ENCODE results near the gene TMED9. TPM values are rescaled to one million over a fixed set of nuclear protein-coding genes. Genes with fewer than 3 reads are reported as not detected.
"Not testable (repeated sequence)": the region's sequence is repeated elsewhere in the genome, so short reads cannot be mapped to it uniquely, and the experiment has no call there.

TMED9 gene
- polyA plus RNA-seq, 1 donor from 2014 or later = 96.6 TPM

DNA sequence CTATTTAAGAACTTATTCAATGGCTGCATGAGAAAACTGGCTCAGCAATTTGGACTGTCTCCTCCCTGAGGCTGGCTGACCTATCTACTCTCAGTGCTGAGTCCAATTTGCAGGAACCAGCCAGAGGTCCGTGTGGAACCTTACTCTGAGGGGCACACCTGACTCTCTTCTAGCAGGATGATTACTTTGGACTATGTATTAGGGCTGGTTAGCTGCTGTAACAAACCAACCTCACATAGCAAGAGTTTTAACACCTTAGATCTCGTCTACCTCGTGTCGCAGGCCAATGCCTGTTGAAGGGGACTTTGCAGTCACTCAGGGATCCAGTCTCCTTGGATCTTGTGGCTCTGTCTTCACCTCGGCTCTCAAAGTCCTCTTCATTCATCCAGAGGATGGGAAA is 34.2 kb upstream of the TMED9 start:
- Mint-ChIP-seq H3K4me1 (peaks cover 10 to 16% (median 14%) of the 10 kb centered on the region in 3 donors), H3K36me3 (no peaks in the 10 kb centered on the region), H3K9me3 (no peaks in the 10 kb centered on the region), H3K4me3 (no peak overlapping the region), H3K27ac (no peak overlapping the region), H3K27me3 (no peaks in the 10 kb centered on the region)

DNA sequence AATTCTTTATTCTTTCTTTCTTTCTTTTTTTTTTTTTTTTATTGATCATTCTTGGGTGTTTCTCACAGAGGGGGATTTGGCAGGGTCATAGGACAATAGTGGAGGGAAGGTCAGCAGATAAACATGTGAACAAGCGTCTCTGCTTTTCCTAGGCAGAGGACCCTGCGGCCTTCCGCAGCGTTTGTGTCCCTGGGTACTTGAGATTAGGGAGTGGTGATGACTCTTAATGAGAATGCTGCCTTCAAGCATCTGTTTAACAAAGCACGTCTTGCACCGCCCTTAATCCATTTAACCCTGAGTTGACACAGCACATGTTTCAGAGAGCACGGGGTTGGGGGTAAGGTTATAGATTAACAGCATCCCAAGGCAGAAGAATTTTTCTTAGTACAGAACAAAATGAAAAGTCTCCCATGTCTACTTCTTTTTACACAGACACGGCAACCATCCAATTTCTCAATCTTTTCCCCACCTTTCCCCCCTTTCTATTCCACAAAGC is 32.5 kb upstream of the TMED9 start:
- not testable (repeated sequence) for H3K36me3 Mint-ChIP-seq, H3K4me3 Mint-ChIP-seq, H3K4me1 Mint-ChIP-seq

DNA sequence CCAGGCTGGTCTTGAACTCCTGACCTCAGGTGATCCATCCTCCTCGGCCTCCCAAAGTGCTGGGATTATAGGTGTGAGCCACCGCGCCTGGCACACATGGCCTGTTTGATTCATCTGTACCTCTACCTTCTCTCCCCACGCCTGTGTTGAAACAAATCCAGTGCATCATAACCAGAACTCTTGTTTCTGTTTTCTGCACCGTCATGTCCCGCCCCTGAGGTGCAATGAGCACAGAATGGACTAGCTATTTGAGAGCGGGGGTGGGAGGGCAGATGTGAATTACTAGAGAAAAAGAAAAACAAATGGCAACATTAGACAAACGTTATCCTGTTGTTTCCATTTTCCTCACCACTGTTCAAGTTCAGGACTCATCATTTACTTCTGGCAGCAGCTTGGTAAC is 27.0 kb upstream of the TMED9 start:
- H3K27ac Mint-ChIP-seq = no peak overlapping the region
- peaks cover 6% of the 10 kb centered on the region for H3K27me3 Mint-ChIP-seq
- no peak overlapping the region for H3K4me3 Mint-ChIP-seq

More for the DNA sequence above, 32.5 kb upstream of the TMED9 start:
- not testable (repeated sequence) for H3K9me3 Mint-ChIP-seq, H3K27me3 Mint-ChIP-seq, H3K27ac Mint-ChIP-seq

DNA sequence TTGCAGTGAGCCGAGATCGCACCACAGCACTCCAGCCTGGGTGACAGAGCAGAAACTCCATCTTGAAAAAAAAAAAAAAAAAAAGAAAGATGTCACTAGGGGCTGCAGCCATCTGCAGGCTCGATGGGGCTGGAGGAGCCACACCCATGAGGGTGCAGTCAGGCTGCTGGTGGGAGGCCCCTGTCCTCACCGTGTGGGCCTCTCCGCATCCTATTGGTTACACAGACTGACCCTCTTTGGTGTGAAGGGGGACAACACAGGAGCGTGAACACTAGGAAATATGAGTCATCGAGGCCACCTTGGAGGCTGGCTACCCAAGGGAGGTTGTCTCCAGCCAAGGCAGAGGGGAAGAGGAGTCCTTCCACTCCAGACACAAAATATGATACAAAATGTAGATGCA is 23.7 kb upstream of the TMED9 start:
- Mint-ChIP-seq H3K4me1 (peaks cover 0 to 4% (median 0%) of the 10 kb centered on the region in 3 donors), H3K27me3 (peaks cover 6% of the 10 kb centered on the region), H3K9me3 (peaks cover 0 to 2% (median 0%) of the 10 kb centered on the region in 3 donors), H3K36me3 (no peaks in the 10 kb centered on the region), H3K4me3 (no peak overlapping the region), H3K27ac (peak overlapping the region in 1 of 3 donors; percentile 77)

More for the DNA sequence above, 27.0 kb upstream of the TMED9 start:
- Mint-ChIP-seq H3K4me1 (peaks cover 0 to 4% (median 0%) of the 10 kb centered on the region in 3 donors), H3K9me3 (peaks cover 0 to 2% (median 0%) of the 10 kb centered on the region in 3 donors), H3K36me3 (no peaks in the 10 kb centered on the region)

DNA sequence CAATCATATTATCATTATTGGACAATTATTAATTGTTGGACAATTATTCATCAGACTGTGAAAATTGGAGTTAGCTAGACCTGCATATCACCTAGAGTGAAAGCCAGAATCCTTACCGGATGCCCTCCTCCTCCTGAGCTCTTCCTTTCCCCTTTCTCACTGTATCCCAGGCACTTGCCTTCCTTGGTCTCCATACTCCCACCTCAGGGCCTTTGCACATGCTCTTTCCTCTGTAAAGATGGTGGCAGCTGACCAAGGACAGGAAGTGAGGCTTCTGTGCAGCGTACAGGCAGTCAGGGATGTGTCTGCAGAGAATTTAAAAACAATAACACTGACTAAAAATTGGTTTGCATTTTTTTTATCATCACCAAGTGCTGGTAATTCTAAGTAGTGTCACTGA is 22.1 kb upstream of the TMED9 start:
- H3K27me3 Mint-ChIP-seq = peaks cover 9% of the 10 kb centered on the region
- no peaks in the 10 kb centered on the region for H3K36me3 Mint-ChIP-seq
- peaks cover 0 to 4% (median 0%) of the 10 kb centered on the region in 3 donors for H3K4me1 Mint-ChIP-seq
- peaks cover 0 to 2% (median 0%) of the 10 kb centered on the region in 3 donors for H3K9me3 Mint-ChIP-seq
- H3K27ac Mint-ChIP-seq = no peak overlapping the region
- H3K4me3 Mint-ChIP-seq = no peak overlapping the region

DNA sequence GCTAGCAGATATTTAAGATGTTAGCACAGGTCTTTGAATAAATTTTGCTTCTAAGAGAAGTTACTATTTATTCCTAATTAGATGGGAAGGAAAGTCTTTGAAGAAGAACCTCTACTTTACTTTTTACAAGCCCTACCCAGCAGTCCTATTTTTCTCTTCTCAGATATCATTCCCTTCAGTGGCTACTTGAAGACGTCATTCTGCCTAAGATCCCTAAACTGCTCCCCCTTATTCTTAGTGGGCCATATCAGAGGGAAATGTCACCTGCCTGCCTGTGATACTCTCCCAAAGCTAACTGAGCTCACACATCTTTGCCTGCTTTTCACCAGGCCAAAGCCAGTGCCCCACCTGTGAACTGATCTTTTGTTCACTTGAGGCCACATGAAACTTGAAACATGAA is 16.5 kb upstream of the TMED9 start:
- Mint-ChIP-seq H3K4me3 (no peak overlapping the region), H3K9me3 (no peaks in the 10 kb centered on the region), H3K27ac (no peak overlapping the region), H3K27me3 (peaks cover 4% of the 10 kb centered on the region), H3K36me3 (no peaks in the 10 kb centered on the region), H3K4me1 (peaks cover 0 to 1% (median 0%) of the 10 kb centered on the region in 3 donors)

DNA sequence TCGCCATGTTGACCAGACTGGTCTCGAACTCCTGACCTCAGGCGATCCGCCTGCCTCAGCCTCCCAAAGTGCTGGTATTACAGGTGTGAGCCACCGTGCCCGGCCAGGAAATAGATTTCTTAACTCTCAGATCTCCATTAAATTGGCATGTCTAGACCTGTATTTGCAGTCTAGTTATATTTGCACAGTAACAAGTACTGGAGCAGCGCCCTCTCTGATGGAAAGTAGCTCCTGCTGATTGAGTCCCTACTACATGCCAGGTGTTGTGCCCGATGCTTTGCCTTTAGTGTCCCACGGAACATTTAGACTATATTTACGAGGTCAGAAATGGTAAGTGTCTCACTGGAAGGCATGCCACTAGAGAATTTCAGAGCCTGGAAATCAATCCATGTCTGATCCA is 15.8 kb upstream of the TMED9 start:
- Mint-ChIP-seq H3K27me3 (peaks cover 4% of the 10 kb centered on the region), H3K4me3 (no peak overlapping the region), H3K27ac (no peak overlapping the region), H3K9me3 (no peaks in the 10 kb centered on the region), H3K36me3 (no peaks in the 10 kb centered on the region), H3K4me1 (peaks cover 0 to 1% (median 0%) of the 10 kb centered on the region in 3 donors)

DNA sequence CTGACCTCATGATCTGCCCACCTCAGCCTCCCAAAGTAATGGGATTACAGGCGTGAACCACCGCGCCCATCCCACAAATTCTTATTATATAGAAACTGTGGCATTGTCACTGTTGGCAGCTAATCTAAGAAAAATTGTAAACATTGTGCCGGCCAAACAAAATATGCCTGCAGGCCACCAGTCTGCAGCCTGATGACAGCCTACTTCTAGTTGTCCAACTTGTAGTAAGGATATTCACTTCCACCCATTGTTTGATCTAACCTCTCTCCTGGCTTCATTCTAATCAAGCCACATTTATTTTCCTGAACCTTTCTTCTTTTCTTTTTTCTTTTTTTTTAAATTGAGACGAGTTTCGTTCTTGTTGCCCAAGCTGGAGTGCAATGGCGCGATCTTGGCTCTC is 13.7 kb upstream of the TMED9 start:
- peaks cover 3% of the 10 kb centered on the region for H3K36me3 Mint-ChIP-seq
- H3K27ac Mint-ChIP-seq = no peak overlapping the region
- H3K9me3 Mint-ChIP-seq = no peaks in the 10 kb centered on the region
- H3K4me1 Mint-ChIP-seq = no peaks in the 10 kb centered on the region
- H3K27me3 Mint-ChIP-seq = peaks cover 4% of the 10 kb centered on the region
- H3K4me3 Mint-ChIP-seq = no peak overlapping the region

DNA sequence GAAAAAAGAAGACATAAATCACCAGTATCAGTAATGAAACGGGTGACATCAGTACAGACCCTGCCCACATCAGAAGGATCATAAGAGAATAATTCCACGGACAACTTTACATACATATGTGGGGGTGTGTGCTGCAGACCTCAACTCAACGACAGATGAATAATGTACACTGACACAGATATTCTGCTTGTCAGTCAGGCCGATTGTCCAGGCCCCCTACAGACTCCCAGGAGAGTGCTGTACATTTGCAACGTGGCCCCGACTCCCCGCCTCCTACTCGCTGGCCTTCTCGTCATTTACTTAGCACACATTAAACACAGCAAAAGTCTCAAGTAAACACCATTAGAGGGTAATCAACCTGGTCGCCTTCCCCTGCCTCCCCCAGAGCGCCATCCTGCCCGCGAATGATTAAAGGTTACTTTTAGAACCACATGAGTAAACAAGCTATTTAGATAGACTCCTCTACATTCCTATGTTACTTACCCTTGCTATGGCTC is 3.5 kb upstream of the TMED9 start:
- H3K4me1 Mint-ChIP-seq = peaks cover 14 to 19% (median 15%) of the 10 kb centered on the region in 3 donors
- H3K27ac Mint-ChIP-seq = peak overlapping the region in 2 of 3 donors; percentile 18 to 54
- peak overlapping the region in 1 of 4 donors; percentile 56 for H3K4me3 Mint-ChIP-seq
- peaks cover 1% of the 10 kb centered on the region for H3K36me3 Mint-ChIP-seq
- no peaks in the 10 kb centered on the region for H3K9me3 Mint-ChIP-seq
- peaks cover 6% of the 10 kb centered on the region for H3K27me3 Mint-ChIP-seq

DNA sequence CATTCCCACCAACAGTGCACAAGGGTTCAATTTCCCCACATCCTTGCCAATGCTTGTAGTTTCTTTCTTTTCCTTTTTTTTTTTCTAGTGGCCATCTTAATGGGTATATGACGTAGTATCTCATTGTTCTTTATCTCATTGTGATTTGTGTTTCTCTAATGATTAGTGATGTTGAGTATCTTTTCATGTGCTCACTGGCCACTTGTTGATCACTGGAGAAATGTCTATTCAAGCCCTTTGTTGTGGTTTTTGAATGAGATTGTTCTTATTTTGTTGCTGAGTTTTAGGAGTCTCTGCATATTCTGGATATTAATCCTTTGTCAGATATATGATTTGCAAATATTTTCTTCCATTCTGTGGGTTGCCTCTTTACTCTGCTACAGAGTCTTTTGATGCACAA is 1.6 kb upstream of the TMED9 start:
- peaks cover 1% of the 10 kb centered on the region for H3K36me3 Mint-ChIP-seq
- H3K9me3 Mint-ChIP-seq = no peaks in the 10 kb centered on the region
- H3K4me3 Mint-ChIP-seq = peak overlapping the region in 1 of 4 donors; percentile 10
- peaks cover 14 to 19% (median 15%) of the 10 kb centered on the region in 3 donors for H3K4me1 Mint-ChIP-seq
- peaks cover 2% of the 10 kb centered on the region for H3K27me3 Mint-ChIP-seq
- H3K27ac Mint-ChIP-seq = peak overlapping the region in 2 of 3 donors; percentile 63 to 69

DNA sequence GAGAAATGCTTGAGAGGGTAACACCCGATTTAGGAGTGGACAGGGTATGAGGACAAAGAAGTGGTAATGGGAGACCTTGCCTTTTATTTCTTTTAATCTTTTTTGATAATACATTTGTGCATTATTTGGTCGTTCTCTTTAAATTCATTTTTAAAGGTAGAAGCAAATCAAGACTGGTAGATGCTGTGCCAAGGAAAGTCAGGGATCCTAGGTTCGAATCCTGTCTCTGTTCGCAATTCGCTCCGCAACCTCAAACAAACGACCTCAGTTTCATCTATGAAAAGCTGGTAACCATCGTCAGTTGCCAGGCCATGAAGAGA is 353 bp upstream of the TMED9 start:
- H3K4me1 Mint-ChIP-seq = peaks cover 8 to 12% (median 8%) of the 10 kb centered on the region in 3 donors
- H3K36me3 Mint-ChIP-seq = peaks cover 1% of the 10 kb centered on the region
- H3K4me3 Mint-ChIP-seq = peak overlapping the region; percentile 84 to 100 (median 98)
- no peaks in the 10 kb centered on the region for H3K9me3 Mint-ChIP-seq
- H3K27ac Mint-ChIP-seq = peak overlapping the region in 2 of 3 donors; percentile 82 to 95
- no peaks in the 10 kb centered on the region for H3K27me3 Mint-ChIP-seq

DNA sequence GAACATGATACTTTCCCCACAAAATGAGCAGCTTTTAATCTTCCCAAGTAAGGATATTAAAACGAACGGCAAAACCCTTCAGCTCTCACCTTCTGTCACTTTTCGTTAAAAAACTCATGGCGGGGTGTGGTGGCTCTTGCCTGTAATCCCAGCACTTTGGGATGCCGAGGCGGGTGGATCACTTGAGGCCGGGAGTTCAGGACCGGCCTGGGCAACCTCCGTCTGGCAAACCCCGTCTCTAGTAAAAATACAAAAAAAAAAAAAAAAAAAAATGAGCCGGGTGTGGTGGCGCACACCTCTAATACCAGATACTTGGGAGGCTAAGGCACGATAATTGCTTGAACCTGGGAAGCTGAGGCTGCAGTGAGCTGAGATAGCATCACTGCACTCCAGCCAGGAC is 902 bp downstream of the TMED9 start:
- no peaks in the 10 kb centered on the region for H3K27me3 Mint-ChIP-seq
- no peaks in the 10 kb centered on the region for H3K9me3 Mint-ChIP-seq
- H3K4me3 Mint-ChIP-seq = peak overlapping the region; percentile 84 to 100 (median 98)
- H3K4me1 Mint-ChIP-seq = peaks cover 4 to 12% (median 8%) of the 10 kb centered on the region in 3 donors
- H3K27ac Mint-ChIP-seq = peak overlapping the region; percentile 43 to 98 (median 82)
- peaks cover 1% of the 10 kb centered on the region for H3K36me3 Mint-ChIP-seq

DNA sequence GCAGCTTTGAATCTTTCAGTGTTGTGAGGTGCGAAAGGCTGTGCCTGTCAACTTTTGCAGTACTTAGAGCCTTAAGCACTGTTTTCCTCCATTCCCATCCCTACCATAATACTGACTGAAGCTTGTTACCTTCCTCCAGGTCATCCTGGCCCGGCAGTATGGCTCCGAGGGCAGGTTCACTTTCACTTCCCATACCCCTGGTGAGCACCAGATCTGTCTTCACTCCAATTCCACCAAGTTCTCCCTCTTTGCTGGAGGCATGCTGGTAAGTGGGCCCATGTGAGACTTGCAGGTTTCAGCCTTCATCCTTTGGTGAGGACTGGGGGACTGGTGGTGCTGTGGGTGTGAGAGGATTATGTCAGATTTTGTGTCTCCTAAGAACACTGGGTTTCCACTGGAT is 1.5 kb downstream of the TMED9 start:
- Mint-ChIP-seq H3K27me3 (no peaks in the 10 kb centered on the region), H3K27ac (peak overlapping the region in 1 of 3 donors; percentile 39), H3K9me3 (no peaks in the 10 kb centered on the region), H3K4me3 (peak overlapping the region; percentile 19 to 100 (median 91)), H3K36me3 (peaks cover 1% of the 10 kb centered on the region), H3K4me1 (peaks cover 7 to 14% (median 11%) of the 10 kb centered on the region in 3 donors)

DNA sequence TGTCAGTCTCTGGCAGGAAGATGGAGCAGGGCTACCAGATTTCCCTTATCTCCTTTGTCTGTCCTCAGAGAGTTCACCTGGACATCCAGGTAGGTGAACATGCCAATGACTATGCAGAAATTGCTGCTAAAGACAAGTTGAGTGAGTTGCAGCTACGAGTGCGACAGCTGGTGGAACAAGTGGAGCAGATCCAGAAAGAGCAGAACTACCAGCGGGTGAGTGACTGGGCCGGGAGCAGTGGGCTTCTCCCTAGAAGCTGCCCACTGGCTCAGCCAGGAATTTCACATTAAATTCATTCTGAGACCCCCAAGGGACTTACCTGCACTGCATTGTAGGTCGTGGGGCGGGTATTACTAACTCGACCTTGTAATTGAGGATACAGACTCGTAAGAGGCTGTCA is 2.1 kb downstream of the TMED9 start:
- Mint-ChIP-seq H3K27ac (no peak overlapping the region), H3K9me3 (no peaks in the 10 kb centered on the region), H3K4me1 (peaks cover 12 to 20% (median 17%) of the 10 kb centered on the region in 3 donors), H3K4me3 (peak overlapping the region in 1 of 4 donors; percentile 84), H3K27me3 (no peaks in the 10 kb centered on the region), H3K36me3 (peaks cover 1% of the 10 kb centered on the region)

DNA sequence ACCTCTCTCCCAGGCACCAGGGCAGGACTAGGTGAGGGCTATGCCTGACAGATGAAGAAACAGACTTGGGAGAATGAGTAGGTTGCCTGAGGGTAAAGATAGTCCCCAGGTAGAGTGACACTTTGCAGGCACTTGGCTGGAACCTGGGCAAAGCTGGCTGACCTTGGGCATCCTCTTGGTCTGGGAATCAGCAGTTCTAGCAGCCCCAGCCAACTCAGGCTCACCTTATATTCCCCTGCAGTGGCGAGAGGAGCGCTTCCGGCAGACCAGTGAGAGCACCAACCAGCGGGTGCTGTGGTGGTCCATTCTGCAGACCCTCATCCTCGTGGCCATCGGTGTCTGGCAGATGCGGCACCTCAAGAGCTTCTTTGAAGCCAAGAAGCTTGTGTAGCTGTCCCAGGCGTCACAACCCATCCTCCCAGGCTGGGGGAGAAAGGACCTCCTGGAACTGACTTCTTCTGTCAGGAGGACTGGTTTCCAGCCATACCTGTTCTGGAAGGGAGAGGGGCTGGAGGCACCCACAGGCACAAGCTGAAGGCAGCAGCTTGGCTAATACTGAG is 3.1 kb downstream of the TMED9 start:
- H3K4me1 Mint-ChIP-seq = peaks cover 14 to 21% (median 19%) of the 10 kb centered on the region in 3 donors
- H3K27ac Mint-ChIP-seq = peak overlapping the region in 1 of 3 donors; percentile 53
- H3K9me3 Mint-ChIP-seq = no peaks in the 10 kb centered on the region
- H3K4me3 Mint-ChIP-seq = peak overlapping the region in 2 of 4 donors; percentile 44 to 52
- no peaks in the 10 kb centered on the region for H3K27me3 Mint-ChIP-seq
- peaks cover 1% of the 10 kb centered on the region for H3K36me3 Mint-ChIP-seq
